ENCODE measurements around the gene TCERG1L.

TCERG1L gene

DNA sequence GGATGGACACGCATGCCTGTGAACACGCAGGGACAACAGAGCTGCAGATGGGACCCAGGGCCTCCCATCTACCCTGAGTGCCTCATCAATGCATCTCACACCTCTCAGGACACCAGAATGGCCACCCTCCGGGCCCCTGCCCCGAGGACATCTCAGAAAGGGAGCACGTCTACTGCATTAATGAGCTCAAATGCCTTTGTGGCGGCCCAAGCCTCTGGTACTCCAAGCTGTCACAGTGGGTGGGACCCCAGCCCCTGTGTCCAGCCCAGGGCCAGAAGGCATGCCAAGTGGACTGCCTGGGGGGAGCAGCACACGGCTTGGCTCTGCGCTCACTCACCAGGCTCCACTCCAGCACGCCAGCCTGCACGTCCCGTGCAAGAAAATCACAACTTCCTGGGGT is 52.0 kb downstream of the TCERG1L start:
- TF ChIP-seq, protein P1, sequence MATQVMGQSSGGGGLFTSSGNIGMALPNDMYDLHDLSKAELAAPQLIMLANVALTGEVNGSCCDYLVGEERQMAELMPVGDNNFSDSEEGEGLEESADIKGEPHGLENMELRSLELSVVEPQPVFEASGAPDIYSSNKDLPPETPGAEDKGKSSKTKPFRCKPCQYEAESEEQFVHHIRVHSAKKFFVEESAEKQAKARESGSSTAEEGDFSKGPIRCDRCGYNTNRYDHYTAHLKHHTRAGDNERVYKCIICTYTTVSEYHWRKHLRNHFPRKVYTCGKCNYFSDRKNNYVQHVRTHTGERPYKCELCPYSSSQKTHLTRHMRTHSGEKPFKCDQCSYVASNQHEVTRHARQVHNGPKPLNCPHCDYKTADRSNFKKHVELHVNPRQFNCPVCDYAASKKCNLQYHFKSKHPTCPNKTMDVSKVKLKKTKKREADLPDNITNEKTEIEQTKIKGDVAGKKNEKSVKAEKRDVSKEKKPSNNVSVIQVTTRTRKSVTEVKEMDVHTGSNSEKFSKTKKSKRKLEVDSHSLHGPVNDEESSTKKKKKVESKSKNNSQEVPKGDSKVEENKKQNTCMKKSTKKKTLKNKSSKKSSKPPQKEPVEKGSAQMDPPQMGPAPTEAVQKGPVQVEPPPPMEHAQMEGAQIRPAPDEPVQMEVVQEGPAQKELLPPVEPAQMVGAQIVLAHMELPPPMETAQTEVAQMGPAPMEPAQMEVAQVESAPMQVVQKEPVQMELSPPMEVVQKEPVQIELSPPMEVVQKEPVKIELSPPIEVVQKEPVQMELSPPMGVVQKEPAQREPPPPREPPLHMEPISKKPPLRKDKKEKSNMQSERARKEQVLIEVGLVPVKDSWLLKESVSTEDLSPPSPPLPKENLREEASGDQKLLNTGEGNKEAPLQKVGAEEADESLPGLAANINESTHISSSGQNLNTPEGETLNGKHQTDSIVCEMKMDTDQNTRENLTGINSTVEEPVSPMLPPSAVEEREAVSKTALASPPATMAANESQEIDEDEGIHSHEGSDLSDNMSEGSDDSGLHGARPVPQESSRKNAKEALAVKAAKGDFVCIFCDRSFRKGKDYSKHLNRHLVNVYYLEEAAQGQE (IDR thresholded peaks at IDR 0.05; ENCODE audit: insufficient replicate concordance, low read depth) = no peak
- TF ChIP-seq GABPA (IDR thresholded peaks at IDR 0.05; ENCODE audit: low read depth) (no peak), POLR2AphosphoS5 (IDR thresholded peaks at IDR 0.05; ENCODE audit: low read depth) (no peak), CTCF (IDR thresholded peaks at IDR 0.05; ENCODE audit: insufficient read depth, low read length) (no peak)
- Histone ChIP-seq H3K4me3 (replicated peaks; ENCODE audit: insufficient read depth, low read length) (no peak overlapping the region), H3K27me3 (ENCODE audit: insufficient read depth, poor library complexity, severe bottlenecking) (no peaks in the 10 kb centered on the region), H3K27ac (replicated peaks) (no peak overlapping the region)
- DNase-seq (ENCODE audit: low read depth in 1 of 2, low spot score in 1 of 2) = no peak

GRCh38 chr10:131258256-131258655 is 53.3 kb downstream of the TCERG1L start:
- Histone ChIP-seq H3K4me3 (replicated peaks; ENCODE audit: insufficient read depth, low read length) (no peak overlapping the region), H3K27ac (replicated peaks) (no peak overlapping the region), H3K27me3 (ENCODE audit: insufficient read depth, poor library complexity, severe bottlenecking) (no peaks in the 10 kb centered on the region)
- DNase-seq (ENCODE audit: low read depth in 1 of 2, low spot score in 1 of 2) = no peak
- no peak for TF ChIP-seq GABPA (IDR thresholded peaks at IDR 0.05; ENCODE audit: low read depth)
- no peak for TF ChIP-seq SPI1 (IDR thresholded peaks at IDR 0.05; ENCODE audit: borderline replicate concordance, low read depth)
- no peak for TF ChIP-seq POLR2AphosphoS5 (IDR thresholded peaks at IDR 0.05; ENCODE audit: low read depth)
- TF ChIP-seq, protein P1 (IDR thresholded peaks at IDR 0.05; ENCODE audit: insufficient replicate concordance, low read depth) = no peak
- no peak for TF ChIP-seq CTCF (IDR thresholded peaks at IDR 0.05; ENCODE audit: insufficient read depth, low read length)

DNA sequence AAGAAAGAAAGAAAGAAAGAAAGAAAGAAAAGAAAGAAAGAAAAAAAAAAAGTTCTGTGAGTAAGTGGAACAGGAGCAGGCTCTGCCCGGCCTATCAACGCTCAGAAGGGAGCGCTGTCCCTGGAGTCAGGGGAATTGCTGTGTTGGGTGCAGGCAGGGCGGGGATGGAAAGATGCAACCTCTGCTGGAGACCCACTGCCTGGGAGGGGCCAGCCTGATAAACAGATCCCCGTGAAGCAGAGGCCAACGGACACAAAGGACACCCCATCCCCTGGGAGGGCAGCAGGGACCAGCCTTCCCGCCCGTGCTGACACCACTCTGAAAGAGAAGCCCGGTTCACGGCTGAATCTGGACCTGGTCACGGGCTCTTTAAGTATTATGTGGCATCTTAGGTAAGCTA is 54.5 kb downstream of the TCERG1L start:
- no peak overlapping the region for H3K27ac ChIP-seq (replicated peaks)
- no peaks in the 10 kb centered on the region for H3K27me3 ChIP-seq (ENCODE audit: insufficient read depth, poor library complexity, severe bottlenecking)
- no peak overlapping the region for H3K4me3 ChIP-seq (replicated peaks; ENCODE audit: insufficient read depth, low read length)
- TF ChIP-seq, protein P1 (IDR thresholded peaks at IDR 0.05; ENCODE audit: insufficient replicate concordance, low read depth) = no peak
- no peak for TF ChIP-seq SPI1 (IDR thresholded peaks at IDR 0.05; ENCODE audit: borderline replicate concordance, low read depth)
- no peak for TF ChIP-seq POLR2AphosphoS5 (IDR thresholded peaks at IDR 0.05; ENCODE audit: low read depth)
- TF ChIP-seq GABPA (IDR thresholded peaks at IDR 0.05; ENCODE audit: low read depth) = no peak
- no peak for TF ChIP-seq CTCF (IDR thresholded peaks at IDR 0.05; ENCODE audit: insufficient read depth, low read length)
- no peak for DNase-seq (ENCODE audit: low read depth in 1 of 2, low spot score in 1 of 2)
